ENCODE measurements around the gene ANXA6. TPM values are rescaled to one million over a fixed set of nuclear protein-coding genes. Genes with fewer than 3 reads are reported as not detected.
"Not testable (repeated sequence)": the region's sequence is repeated elsewhere in the genome, so short reads cannot be mapped to it uniquely, and the experiment has no call there.

Gene ANXA6
- 100 to 1,000 TPM; 131 to 244 (median 143) TPM for polyA plus RNA-seq (ENCODE audit: insufficient read length in 4 of 4)

GRCh38 chr5:151157426-151158286, at the start of gene ANXA6:
ANXA6 (minus strand) TSS chr5:151157779; CDS start chr5:151147901, 9,878 bp downstream.
- DNase-seq (ENCODE audit: low read depth in 4 of 4, low spot score in 3 of 4), result peak; percentile 66 to 81 (median 73)

DNA sequence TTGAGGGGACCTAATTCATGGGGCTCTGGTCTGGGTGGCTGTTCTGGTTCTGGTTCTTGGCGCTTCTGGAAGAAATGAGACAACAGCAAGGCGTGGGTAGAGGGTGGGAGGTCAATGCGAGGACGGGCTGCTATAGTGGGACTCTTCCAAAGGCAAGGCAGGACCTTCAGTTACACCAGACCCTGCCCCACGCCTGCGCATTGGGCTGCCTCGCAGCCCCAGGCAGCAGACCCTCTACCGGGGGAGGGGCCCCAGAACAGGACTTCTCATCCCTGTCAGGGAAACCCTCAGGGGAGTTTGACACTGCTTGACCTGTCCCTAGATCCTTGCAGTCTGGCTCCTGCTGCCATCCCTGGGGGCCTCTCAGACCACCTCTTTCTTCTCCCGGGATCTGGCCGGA, 47.8 kb upstream of the ANXA6 start:
- DNase-seq (ENCODE audit: low read depth in 4 of 4, low spot score in 3 of 4), result no peak

GRCh38 chr5:151204051-151204450, 46.5 kb upstream of the ANXA6 start:
- DNase-seq (ENCODE audit: low read depth in 4 of 4, low spot score in 3 of 4), result no peak

DNA sequence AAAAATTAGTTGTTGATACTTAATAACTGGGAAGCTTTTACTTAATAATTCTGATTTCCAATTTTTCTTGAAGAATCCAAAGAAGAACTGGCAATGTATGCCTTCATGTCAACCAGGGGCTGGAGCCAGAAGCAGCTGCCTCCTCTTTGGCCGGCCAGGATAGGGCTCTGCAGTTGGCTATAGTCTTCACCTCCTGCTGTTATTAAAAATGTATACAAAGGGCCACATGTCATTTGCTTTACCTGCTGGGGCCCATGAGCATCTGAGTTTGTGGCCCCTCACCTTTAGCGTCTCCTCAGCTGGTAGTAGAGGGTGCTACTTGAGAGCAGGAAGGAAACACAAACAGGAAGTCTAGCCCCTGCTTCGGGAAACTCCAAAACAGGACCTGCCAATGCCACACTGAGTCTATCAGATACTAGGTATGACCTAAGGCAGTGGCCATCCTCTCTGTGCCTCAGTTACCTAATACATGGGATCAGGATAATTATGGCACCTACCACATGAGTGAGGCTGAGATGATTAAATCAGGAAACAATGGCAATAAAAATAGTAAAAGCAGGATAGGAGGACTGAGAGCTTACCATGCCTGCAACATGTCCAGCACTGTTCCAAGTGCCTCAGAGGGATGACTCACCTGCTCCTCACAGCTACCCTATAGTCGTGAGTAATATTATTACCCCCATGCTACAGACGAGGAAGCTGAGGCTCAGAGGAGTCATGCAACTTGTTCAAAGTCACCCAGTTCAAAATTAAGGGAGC, 45.0 kb upstream of the ANXA6 start:
- DNase-seq (ENCODE audit: low read depth in 4 of 4, low spot score in 3 of 4), result no peak

GRCh38 chr5:151200913-151201595, 43.5 kb upstream of the ANXA6 start:
- no peak for DNase-seq (ENCODE audit: low read depth in 4 of 4, low spot score in 3 of 4)

- DNase-seq (ENCODE audit: low read depth in 4 of 4, low spot score in 3 of 4), result no peak
These were observed 42.1 kb upstream of the ANXA6 start for GRCh38 chr5:151199581-151200185.

GRCh38 chr5:151198861-151199260, 41.3 kb upstream of the ANXA6 start:
- DNase-seq (ENCODE audit: low read depth in 4 of 4, low spot score in 3 of 4), result no peak

DNA sequence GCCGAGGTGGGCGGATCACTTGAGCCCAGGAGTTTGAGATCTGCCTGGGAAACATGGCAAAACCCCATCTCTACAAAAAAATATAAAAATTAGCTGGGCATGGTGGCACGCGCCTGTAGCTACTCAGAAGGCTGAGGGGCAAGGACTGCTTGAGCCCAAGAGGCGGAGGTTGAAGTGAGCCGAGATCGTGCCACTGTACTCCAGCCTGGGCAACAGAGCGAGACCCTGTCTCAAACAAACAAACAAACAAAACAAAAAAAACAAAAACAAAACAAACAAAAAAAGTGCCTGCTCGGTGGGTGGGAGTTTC, 39.7 kb upstream of the ANXA6 start:
- DNase-seq (ENCODE audit: low read depth in 4 of 4, low spot score in 3 of 4), result not testable (repeated sequence)

- no peak for DNase-seq (ENCODE audit: low read depth in 4 of 4, low spot score in 3 of 4)
These were observed 39.1 kb upstream of the ANXA6 start for GRCh38 chr5:151196556-151197290.

DNA sequence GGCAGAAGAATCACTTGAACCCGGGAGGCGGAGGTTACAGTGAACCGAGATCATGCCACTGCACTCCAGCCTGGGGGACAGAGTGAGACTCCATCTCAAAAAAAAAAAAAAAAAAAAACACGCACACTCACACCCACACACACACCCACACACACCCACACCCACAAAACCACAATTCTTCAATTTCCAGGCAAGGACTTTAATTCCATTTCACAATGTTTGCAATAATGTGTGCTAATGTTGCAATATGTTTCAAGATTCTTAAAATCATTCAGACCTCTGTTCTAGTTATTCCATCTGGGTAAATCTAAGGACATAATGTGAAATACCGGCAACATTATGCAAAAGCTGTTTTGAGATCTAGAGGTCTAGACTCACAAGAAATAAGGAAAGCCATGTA, 38.0 kb upstream of the ANXA6 start:
- DNase-seq (ENCODE audit: low read depth in 4 of 4, low spot score in 3 of 4), result no peak

DNA sequence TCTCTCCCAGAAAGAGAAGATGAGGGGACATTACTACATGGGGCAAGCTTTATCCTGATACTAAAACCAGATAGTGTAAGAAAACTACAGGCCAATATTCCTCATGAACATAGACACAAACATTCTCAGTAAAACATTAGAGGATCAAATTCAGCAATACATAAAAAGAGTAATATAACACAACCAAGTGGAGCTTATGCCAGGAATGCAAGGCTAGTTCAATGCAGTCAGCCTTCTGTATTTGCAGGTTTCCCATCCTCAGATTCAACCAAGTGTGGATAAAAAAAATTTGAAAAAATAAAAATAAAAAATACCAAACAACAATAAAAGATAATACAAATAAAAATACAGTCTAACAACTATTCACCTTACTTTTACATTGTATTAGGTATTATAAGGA, 35.0 kb upstream of the ANXA6 start:
- no peak for DNase-seq (ENCODE audit: low read depth in 4 of 4, low spot score in 3 of 4)

GRCh38 chr5:151191661-151192060, 34.1 kb upstream of the ANXA6 start:
- DNase-seq (ENCODE audit: low read depth in 4 of 4, low spot score in 3 of 4), result no peak

DNA sequence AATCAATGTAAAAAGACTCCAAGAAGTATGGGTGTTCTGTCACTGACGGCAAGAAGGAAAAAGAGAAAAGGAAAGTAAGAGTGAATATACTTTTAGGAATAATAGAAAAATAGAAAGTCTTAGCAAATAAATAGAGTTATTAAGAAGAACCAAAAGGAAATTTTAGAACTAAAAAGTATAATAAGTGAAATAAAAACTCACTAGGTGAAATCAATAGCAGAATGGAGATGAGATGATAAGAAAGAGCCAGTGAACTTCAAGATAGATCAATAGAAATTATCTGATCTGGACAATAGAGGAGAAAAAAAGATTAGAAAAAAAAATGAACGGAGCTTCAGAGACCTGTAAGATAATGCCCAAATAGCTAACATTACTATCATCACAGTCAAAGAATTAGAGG, 31.6 kb upstream of the ANXA6 start:
- no peak for DNase-seq (ENCODE audit: low read depth in 4 of 4, low spot score in 3 of 4)

DNA sequence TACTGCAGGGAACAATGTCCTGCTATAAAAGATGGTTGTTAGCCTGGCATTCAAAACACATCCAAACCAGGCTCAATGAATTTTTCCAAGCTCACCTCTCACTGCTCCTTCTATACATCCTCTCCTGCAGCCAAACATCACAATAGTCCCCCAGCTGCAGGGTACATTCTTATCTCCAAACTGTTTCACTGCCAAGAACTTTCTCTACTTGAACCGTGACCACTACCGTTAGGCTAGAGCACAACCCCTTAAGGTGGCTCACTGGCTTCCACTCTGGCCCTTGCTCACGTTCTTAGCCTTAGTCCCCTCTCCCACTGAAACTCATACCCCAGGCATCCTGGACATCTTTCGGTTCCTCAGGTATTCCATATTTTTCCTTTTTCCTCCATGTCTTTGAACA, 29.0 kb upstream of the ANXA6 start:
- no peak for DNase-seq (ENCODE audit: low read depth in 4 of 4, low spot score in 3 of 4)

DNA sequence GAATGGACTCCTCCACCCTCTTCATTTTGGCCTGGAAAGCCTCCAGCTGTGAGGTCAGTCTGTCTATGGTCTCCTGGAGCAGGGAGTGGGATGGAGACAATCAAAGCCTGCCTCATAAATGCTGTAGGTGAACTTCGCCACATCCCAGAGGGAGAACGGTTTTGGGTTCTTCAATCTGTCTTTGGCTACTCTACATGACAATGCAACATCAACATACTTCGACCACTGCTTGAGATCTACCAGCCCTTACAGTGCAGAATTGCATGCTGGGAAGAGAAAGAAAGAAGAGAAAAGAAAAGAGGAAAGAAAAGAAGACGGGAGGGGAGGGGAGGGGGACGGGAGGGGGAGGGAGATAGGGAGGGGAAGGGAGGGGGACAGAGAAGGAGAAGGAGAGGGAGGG, 28.5 kb upstream of the ANXA6 start:
- no peak for DNase-seq (ENCODE audit: low read depth in 4 of 4, low spot score in 3 of 4)

- DNase-seq (ENCODE audit: low read depth in 4 of 4, low spot score in 3 of 4), result no peak
These were observed 26.9 kb upstream of the ANXA6 start for GRCh38 chr5:151184316-151185042.

GRCh38 chr5:151183456-151184245, 26.1 kb upstream of the ANXA6 start:
- no peak for DNase-seq (ENCODE audit: low read depth in 4 of 4, low spot score in 3 of 4)

DNA sequence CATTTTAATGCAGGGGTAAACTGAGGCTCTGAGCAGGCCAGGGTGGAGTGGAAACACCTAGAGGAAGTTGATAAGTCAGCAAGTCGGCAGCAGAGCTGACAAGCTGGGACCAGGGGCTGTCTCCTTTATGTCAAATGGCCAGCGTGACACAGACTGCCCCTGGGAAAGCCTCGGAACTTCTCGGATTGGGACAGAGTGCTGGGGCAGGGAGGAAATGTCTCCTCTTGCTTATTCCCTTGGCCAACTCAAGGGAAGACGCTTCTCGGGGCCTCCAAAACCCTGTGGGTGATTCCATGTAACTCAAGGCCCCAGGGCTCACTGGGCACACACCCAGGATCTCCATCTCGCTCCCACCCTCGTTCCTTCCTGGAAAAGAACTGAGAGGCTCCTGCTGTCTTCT, 25.4 kb upstream of the ANXA6 start:
- DNase-seq (ENCODE audit: low read depth in 4 of 4, low spot score in 3 of 4), result no peak

DNA sequence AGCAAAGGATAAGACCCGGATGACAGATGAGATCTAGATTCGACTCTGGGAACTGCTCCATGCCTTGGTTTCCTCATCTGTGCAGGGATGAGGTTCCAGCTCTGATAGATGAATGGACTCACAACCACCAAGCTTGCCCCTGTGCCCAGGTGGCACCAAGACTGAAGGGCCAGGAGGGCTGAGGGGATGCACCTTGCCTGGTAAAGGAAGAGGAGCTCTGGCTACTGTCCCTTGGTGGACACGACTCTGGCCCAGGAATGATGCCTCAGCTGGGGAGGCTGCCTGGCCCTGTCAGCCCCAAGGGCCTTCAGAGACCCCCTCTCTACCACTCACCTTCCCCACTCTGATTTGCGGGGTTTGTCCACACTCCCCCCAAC, 24.9 kb upstream of the ANXA6 start:
- no peak for DNase-seq (ENCODE audit: low read depth in 4 of 4, low spot score in 3 of 4)
